OCI-LY3 (cell line): ENCODE data around the gene ADARB1.
"Not testable (repeated sequence)": the region's sequence is repeated elsewhere in the genome, so short reads cannot be mapped to it uniquely, and the experiment has no call there.

Source experiments
- CTCF ChIP-seq: fragments of 200-600, 300-600 bp; sonication (generic); IDR thresholded peaks from 2 replicates; pipeline ENCODE4 v1.5.1; 2014; ENCODE audit warnings: antibody characterized with exemption, low read length, low read depth
- EZH2phosphoT487 ChIP-seq: fragments of 200-600 bp; shearing (Covaris generic); IDR thresholded peaks from 2 replicates; pipeline ENCODE4 v1.6.1; 2018; ENCODE audit warnings: antibody characterized with exemption, mixed run types, low read depth

GRCh38 chr21:45028645-45029044 is 45.7 kb upstream of the ADARB1 start:
- TF ChIP-seq CTCF, EZH2phosphoT487: not testable (repeated sequence)
